HG03135 (cell line): Measurements from ENCODE around the gene SEC14L5.
"Not testable (repeated sequence)": the region's sequence is repeated elsewhere in the genome, so short reads cannot be mapped to it uniquely, and the experiment has no call there.

Experiments used
- ATAC-seq: cut with Tn5 transposase; IDR thresholded peaks from one replicate; pipeline ENCODE4 v1.9.1; 2021; ENCODE audit warnings: mild to moderate bottlenecking, moderate library complexity; ENCODE audit not compliant: unreplicated experiment

SEC14L5 gene

GRCh38 chr16:4928227-4928626 is 29.9 kb upstream of the SEC14L5 start:
- no peak for ATAC-seq

- not testable (repeated sequence) for ATAC-seq
Observed at GRCh38 chr16:4929619-4930018, 28.5 kb upstream of the SEC14L5 start.

- ATAC-seq = no peak
Observed at GRCh38 chr16:4931381-4931780, 26.7 kb upstream of the SEC14L5 start.

GRCh38 chr16:4933433-4933832 is 24.7 kb upstream of the SEC14L5 start:
- ATAC-seq = no peak

- no peak for ATAC-seq
Observed at GRCh38 chr16:4933871-4934395, 24.2 kb upstream of the SEC14L5 start.

- ATAC-seq = no peak
Observed at GRCh38 chr16:4934591-4934990, 23.5 kb upstream of the SEC14L5 start.

GRCh38 chr16:4935241-4935855 is 22.8 kb upstream of the SEC14L5 start:
- no peak for ATAC-seq

- ATAC-seq = no peak
Observed at GRCh38 chr16:4936181-4936990, 21.7 kb upstream of the SEC14L5 start.

GRCh38 chr16:4936991-4937781 is 20.9 kb upstream of the SEC14L5 start, which contains the start of gene PPL:
Gene PPL, minus strand, starts transcription at chr16:4937148. Its CDS starts 103 bp downstream, at chr16:4937045.
- ATAC-seq = no peak

- ATAC-seq = no peak
Observed at GRCh38 chr16:4937782-4938682, 20.1 kb upstream of the SEC14L5 start.

GRCh38 chr16:4938683-4939030 is 19.5 kb upstream of the SEC14L5 start:
- no peak for ATAC-seq

GRCh38 chr16:4940719-4941118 is 17.4 kb upstream of the SEC14L5 start:
- ATAC-seq = no peak

- ATAC-seq = no peak
Observed at GRCh38 chr16:4942481-4942880, 15.6 kb upstream of the SEC14L5 start.

GRCh38 chr16:4944333-4945281 is 13.5 kb upstream of the SEC14L5 start:
- no peak for ATAC-seq

GRCh38 chr16:4945560-4946502 is 12.3 kb upstream of the SEC14L5 start:
- ATAC-seq = no peak

GRCh38 chr16:4946917-4947316 is 11.2 kb upstream of the SEC14L5 start:
- ATAC-seq = no peak

GRCh38 chr16:4947722-4948503 is 10.2 kb upstream of the SEC14L5 start:
- ATAC-seq = no peak
